GM10266 (cell line): ENCODE measurements around the gene MORF4L1.
"Not testable (repeated sequence)": the region's sequence is repeated elsewhere in the genome, so short reads cannot be mapped to it uniquely, and the experiment has no call there.

Experiments
- DNase-seq: peaks from one replicate; pipeline ENCODE4 v3.0.0; 2012; ENCODE audit errors: extremely low spot score
- TF ChIP-seq, protein P1 (sequence below): IDR thresholded peaks from 2 replicates; pipeline ENCODE4 v1.5.1; 2012; ENCODE audit warnings: mild to moderate bottlenecking, low read depth; ENCODE audit not compliant: control insufficient read depth, insufficient read depth; ENCODE audit errors: missing control alignments

MORF4L1 gene

DNA sequence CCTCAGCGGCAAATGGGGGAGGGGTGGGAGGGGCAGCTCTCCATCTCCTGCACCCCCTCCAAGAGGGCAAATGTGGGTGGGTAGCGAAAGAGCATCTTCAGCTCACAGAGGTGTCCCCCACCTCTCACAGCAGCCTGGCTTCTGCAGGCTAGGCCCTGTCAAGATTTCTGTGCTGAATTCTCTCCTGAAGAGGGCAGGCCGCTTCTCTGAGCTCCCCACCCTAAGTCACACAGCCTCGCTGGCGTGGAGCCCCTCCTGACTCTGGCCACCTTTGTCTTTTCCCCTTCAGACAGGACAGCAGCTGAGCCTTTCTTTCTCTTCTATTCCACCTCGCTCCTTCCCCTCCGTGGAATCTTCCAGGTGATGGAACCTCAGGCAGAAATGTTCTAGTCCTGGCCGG lies 35.1 kb upstream of the MORF4L1 start:
- no peak for DNase-seq

DNA sequence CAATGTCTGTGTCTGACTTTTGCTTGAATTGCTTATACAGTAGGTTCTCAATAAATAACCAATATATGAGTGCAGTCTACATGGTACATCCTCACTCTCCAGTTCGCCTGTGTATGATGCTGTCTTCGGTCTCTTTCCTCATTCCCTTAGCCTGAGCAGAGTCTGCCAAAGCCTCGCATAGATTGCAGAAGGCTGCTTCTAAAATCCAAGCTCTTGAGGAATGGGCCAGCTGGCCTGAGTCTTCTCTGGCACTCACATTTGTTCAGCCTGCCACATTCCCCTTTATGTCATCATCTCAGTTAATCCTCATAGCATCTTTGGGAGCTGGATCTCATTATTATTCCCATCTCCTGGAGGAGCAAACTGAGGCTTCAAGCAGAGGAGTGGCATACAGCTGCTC lies 34.2 kb upstream of the MORF4L1 start:
- no peak for DNase-seq
- TF ChIP-seq, protein P1, sequence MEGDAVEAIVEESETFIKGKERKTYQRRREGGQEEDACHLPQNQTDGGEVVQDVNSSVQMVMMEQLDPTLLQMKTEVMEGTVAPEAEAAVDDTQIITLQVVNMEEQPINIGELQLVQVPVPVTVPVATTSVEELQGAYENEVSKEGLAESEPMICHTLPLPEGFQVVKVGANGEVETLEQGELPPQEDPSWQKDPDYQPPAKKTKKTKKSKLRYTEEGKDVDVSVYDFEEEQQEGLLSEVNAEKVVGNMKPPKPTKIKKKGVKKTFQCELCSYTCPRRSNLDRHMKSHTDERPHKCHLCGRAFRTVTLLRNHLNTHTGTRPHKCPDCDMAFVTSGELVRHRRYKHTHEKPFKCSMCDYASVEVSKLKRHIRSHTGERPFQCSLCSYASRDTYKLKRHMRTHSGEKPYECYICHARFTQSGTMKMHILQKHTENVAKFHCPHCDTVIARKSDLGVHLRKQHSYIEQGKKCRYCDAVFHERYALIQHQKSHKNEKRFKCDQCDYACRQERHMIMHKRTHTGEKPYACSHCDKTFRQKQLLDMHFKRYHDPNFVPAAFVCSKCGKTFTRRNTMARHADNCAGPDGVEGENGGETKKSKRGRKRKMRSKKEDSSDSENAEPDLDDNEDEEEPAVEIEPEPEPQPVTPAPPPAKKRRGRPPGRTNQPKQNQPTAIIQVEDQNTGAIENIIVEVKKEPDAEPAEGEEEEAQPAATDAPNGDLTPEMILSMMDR = no peak

More for the DNA sequence above, 35.1 kb upstream of the MORF4L1 start:
- TF ChIP-seq, protein P1 = no peak

DNA sequence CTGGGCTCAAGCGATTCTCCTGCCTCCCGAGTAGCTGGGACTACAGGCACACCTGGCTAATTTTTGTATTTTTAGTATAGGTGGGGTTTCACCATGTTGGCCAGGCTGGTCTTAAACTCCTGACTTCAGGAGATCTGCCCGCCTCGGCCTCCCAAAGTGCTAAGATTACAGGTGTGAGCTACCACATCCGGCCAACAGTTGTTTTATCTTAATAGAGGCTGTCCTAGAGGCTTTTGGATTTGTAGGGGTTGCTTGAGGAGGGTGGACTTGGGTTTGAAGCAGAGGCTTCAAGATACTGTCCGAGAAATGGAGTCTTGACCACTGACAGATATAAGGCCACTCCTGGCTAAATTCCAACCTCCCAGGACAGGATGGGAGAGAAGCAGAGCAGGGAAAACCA lies 33.5 kb upstream of the MORF4L1 start:
- not testable (repeated sequence) for DNase-seq

DNA sequence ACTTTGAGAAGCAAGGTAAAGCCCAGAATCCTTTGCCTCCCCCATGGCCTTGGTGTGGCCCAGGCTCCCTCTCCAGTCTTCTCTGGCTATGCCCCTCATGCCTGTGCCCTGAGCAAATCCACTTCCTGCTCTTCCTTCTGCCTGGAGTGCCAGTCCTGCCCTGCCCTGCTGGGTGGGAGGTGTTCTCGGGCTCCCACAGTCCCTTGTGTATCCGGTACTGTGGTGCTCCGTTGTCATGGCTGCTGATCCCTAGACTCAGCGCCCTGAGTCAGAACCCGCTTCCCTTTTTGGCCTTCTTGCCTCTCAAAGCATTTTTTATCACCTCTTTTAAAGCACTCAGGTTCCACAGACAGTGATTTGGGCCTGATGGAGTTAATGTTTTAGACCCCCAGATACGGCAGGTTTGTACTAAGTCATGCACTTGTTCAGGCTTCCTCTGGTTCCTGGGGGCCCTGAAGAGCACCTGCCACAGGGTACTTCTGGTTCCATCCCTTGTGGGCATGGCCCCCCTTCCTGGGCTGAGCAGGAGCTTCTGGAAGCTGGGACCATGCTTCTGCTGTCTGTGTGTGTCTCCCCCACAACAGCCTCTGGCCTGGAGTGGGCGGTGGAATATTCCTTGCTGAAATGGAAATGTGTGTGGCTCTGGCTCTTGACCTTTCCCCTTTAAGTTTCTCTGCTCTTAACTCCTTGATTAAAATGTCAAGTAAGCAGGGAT lies 31.9 kb upstream of the MORF4L1 start:
- TF ChIP-seq, protein P1 = no peak
- DNase-seq = no peak

DNA sequence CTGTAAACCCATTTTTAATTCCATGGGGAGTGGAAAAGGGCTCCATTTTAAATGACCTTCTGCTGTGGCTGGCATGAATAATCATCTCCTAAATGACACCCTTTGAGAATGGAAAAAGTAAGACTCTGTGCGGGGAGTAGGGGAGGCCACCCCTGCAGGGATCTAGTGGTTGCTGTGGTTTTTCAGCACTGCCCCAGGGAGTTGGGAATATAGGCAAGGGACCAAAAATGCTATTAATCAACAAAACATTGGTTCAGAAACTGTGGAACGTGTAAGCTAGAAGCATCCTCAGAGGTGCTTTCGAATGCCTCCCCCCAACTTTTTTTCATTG lies 31.3 kb upstream of the MORF4L1 start:
- DNase-seq = no peak
- TF ChIP-seq, protein P1 = no peak

DNA sequence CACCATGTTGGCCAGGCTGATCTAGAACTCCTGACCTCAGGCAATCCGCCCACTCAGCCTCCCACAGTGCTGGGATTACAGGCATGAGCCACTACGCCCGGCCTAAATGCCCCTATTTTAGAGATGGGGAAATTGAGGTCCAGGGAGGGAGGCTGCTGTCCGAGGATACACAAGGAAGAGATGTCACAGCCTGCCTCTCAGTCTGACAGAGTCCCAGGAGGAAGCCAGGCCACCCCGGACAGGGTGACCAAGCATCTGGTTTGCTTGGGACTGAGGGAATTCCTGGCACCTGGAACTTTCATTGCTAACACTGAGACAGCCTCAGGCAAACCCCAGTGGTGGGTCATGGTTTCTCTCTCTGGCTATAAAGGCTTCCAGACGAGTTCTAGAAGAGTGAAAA lies 30.8 kb upstream of the MORF4L1 start:
- no peak for DNase-seq
- TF ChIP-seq, protein P1 = no peak

DNA sequence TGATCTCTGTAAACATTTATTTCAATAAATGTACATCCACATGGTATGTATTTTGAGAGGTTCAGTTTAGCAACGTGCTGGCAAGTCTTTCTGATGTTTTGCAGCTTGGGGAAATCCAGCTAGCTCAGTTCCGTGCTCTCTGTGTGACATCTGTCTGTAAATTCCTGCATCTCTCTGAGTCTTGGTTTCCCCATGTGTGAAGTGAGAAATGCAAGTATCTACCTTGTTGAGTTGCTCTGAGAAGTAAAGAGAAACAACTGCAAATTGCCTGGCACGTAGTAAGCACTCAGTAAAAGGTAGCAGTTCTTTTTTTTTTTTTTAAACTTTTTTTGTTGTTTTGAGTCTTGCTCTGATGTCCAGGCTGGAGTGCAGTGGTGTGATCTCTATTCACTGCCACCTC lies 30.2 kb upstream of the MORF4L1 start:
- DNase-seq = peak; percentile 69
- TF ChIP-seq, protein P1 = no peak

DNA sequence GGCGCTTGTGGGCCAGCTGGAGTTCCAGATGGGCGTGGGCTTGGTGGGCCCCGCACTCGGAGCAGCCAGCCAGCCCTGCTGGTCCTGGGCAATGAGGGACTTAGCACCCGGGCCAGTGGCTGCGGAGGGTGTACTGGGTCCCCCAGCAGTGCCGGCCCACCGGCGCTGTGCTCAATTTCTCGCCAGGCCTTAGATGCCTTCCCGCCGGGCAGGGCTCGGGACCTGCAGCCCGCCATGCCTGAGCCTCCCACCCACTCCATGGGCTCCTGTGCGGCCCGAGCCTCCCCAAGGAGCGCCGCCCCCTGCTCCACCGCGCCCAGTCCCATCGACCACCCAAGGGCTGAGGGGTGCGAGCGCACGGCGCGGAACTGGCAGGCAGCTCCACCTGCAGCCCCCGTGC lies 25.8 kb upstream of the MORF4L1 start:
- DNase-seq = not testable (repeated sequence)

DNA sequence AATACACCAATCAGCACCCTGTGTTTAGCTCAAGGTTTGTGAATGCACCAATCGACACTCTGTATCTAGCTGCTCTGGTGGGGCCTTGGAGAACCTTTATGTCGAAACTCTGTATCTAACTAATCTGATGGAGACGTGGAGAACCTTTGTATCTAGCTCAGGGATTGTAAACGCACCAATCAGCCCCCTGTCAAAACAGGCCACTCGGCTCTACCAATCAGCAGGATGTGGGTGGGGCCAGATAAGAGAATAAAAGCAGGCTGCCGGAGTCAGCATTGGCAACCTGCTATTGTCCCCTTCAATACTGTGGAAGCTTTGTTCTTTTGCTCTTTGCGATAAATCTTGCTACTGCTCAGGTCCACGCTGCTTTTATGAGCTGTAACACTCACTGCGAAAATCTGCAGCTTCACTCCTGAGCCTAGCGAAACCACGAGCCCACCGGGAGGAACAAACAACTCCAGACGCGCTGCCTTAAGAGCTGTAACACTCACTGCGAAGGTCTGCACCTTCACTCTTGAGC lies 25.2 kb upstream of the MORF4L1 start:
- DNase-seq = not testable (repeated sequence)
